Stimulated activated CD8-positive, alpha-beta memory T cell treated with anti-CD3 and anti-CD28 coated beads, Interleukin-7, amount 100 ng/mL, for 4 hours (primary cell): ENCODE data around the gene CCDC74B.
"Not testable (repeated sequence)": the region's sequence is repeated elsewhere in the genome, so short reads cannot be mapped to it uniquely, and the experiment has no call there.

ENCODE experiments used
- DNase-seq, 2 donors: peaks; one replicate each; pipeline ENCODE4 v3.0.0-alpha.2; 2020; ENCODE audit warnings: low read depth in 2 of 2

The CCDC74B gene

GRCh38 chr2:130166611-130167010 lies 21.7 kb upstream of the CCDC74B start:
- DNase-seq, result not testable (repeated sequence)

- DNase-seq, result no peak
Observed at GRCh38 chr2:130165293-130166016, 20.5 kb upstream of the CCDC74B start.

- DNase-seq, result no peak
Observed at GRCh38 chr2:130162968-130163367, 18.1 kb upstream of the CCDC74B start.

- not testable (repeated sequence) for DNase-seq
Observed at GRCh38 chr2:130162486-130162885, 17.6 kb upstream of the CCDC74B start.

- DNase-seq, result not testable (repeated sequence)
Observed at GRCh38 chr2:130160838-130161705, 16.2 kb upstream of the CCDC74B start.

GRCh38 chr2:130160131-130160530 lies 15.2 kb upstream of the CCDC74B start:
- DNase-seq, result no peak

- not testable (repeated sequence) for DNase-seq
Observed at GRCh38 chr2:130159376-130159775, 14.5 kb upstream of the CCDC74B start.

GRCh38 chr2:130158631-130159030 lies 13.7 kb upstream of the CCDC74B start:
- DNase-seq, result no peak

GRCh38 chr2:130157825-130158514 lies 13.1 kb upstream of the CCDC74B start:
- not testable (repeated sequence) for DNase-seq

- DNase-seq, result not testable (repeated sequence)
Observed at GRCh38 chr2:130157354-130157753, 12.4 kb upstream of the CCDC74B start.

GRCh38 chr2:130156624-130157004 lies 11.7 kb upstream of the CCDC74B start:
- no peak for DNase-seq

- not testable (repeated sequence) for DNase-seq
Observed at GRCh38 chr2:130155956-130156623, 11.2 kb upstream of the CCDC74B start.

GRCh38 chr2:130154773-130155765 lies 10.2 kb upstream of the CCDC74B start:
- no peak for DNase-seq

- not testable (repeated sequence) for DNase-seq
Observed at GRCh38 chr2:130154423-130154770, 9.5 kb upstream of the CCDC74B start.

GRCh38 chr2:130153721-130154422 lies 9.0 kb upstream of the CCDC74B start:
- DNase-seq, result not testable (repeated sequence)

- no peak for DNase-seq
Observed at GRCh38 chr2:130152816-130153595, 8.1 kb upstream of the CCDC74B start.

- DNase-seq, result not testable (repeated sequence)
Observed at GRCh38 chr2:130152136-130152815, 7.4 kb upstream of the CCDC74B start.

- DNase-seq, result not testable (repeated sequence)
Observed at GRCh38 chr2:130151145-130151512, 6.2 kb upstream of the CCDC74B start.
